GM19099 (cell line): ENCODE data around the gene SEC23A.

Experiments
- POLR2A ChIP-seq: IDR thresholded peaks from 3 replicates; pipeline ENCODE4 v1.6.1; 2011; ENCODE audit warnings: low read depth; ENCODE audit not compliant: insufficient read length; ENCODE audit errors: extremely low read depth

Gene SEC23A

GRCh38 chr14:39102969-39103957 is at the start of gene SEC23A:
Gene SEC23A (minus strand): TSS chr14:39103235. CDS start chr14:39096118, 7,117 bp downstream.
- peak; percentile 83 for TF ChIP-seq POLR2A

- TF ChIP-seq POLR2A, result no peak
Measured at GRCh38 chr14:39145266-39145966, 42.4 kb upstream of the SEC23A start.

- no peak for TF ChIP-seq POLR2A
Measured at GRCh38 chr14:39140170-39140569, 37.1 kb upstream of the SEC23A start.

- no peak for TF ChIP-seq POLR2A
Measured at GRCh38 chr14:39138440-39138839, 35.4 kb upstream of the SEC23A start.

GRCh38 chr14:39122330-39123138 is 19.5 kb upstream of the SEC23A start:
- no peak for TF ChIP-seq POLR2A

- peak; percentile 91 for TF ChIP-seq POLR2A
Measured at GRCh38 chr14:39114073-39114838, 11.2 kb upstream of the SEC23A start, which contains the start of gene GEMIN2. Gene GEMIN2 (plus strand): TSS chr14:39114323. CDS start chr14:39114339, 16 bp downstream.

GRCh38 chr14:39113685-39114072 is 10.6 kb upstream of the SEC23A start:
- no peak for TF ChIP-seq POLR2A

GRCh38 chr14:39109893-39110715 is 7.1 kb upstream of the SEC23A start:
- peak; percentile 54 for TF ChIP-seq POLR2A

- no peak for TF ChIP-seq POLR2A
Measured at GRCh38 chr14:39108791-39109190, 5.8 kb upstream of the SEC23A start.

GRCh38 chr14:39107591-39107996 is 4.6 kb upstream of the SEC23A start:
- no peak for TF ChIP-seq POLR2A

- no peak for TF ChIP-seq POLR2A
Measured at GRCh38 chr14:39102265-39102968, 618 bp downstream of the SEC23A start.

GRCh38 chr14:39099748-39100147 is 3.3 kb downstream of the SEC23A start:
- TF ChIP-seq POLR2A, result no peak

GRCh38 chr14:39097159-39097558 is 5.9 kb downstream of the SEC23A start:
- TF ChIP-seq POLR2A, result no peak
